ENCODE measurements around the gene LGI4.

The LGI4 gene

DNA sequence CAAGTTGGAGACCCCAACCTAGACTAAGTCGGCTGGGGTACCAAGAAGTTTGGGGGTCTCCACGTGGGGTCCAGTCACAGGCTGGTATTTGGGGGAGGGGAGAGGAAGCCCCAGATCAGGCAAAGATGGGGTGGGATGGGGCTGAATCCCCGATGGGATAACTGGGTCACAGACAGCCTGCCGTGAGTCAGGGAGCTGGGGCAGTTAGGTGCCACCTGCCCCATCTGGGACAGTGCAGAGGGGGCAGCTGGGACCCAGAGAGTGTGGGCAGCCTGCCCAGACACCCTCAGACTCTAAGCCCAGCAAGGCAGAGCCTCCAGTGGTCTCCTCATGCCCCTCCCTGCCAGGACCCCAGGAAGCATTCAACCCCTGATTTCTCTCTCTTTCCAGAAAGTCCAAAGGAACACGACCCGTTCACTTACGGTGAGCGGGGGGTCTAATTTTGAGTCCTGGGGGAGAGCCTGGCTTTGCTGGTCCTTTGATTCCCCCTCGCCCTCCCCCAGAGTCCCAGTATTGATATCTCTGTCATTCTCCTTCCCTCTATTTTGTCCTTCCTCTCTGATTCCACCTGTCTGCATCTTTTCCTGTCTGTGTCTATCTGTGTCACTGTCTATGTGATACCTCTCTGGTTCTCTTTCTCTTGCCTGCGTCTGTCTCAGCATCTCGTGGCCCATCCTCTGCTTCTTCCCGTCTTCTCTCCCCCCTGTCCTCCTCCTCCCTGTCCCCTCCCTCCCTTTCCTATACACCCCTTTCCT is 5.5 kb upstream of the LGI4 start:
- Histone ChIP-seq H3F3A (ENCODE audit: control insufficient read depth, insufficient read depth) (peaks cover 7% of the 10 kb centered on the region; the same call in 1 of the 2 replicates), H3K4me1 (ENCODE audit: control insufficient read depth, low read length) (peaks cover 38% of the 10 kb centered on the region), H4K20me1 (ENCODE audit: control insufficient read depth, insufficient read depth, low read depth, low read length) (no peaks in the 10 kb centered on the region), H3K4me3 (ENCODE audit: low read length) (peak overlapping the region; percentile 49), H3K4me2 (ENCODE audit: low read length) (peak overlapping the region; percentile 70), H3K79me2 (ENCODE audit: control insufficient read depth, low read length) (no peaks in the 10 kb centered on the region), H3K27me3 (ENCODE audit: control insufficient read depth, low read length) (peaks cover 38% of the 10 kb centered on the region), H3K9me2 (replicated peaks; ENCODE audit: control insufficient read depth, low read length) (no peaks in the 10 kb centered on the region), H3K36me3 (ENCODE audit: control insufficient read depth, low read length) (no peaks in the 10 kb centered on the region), H3K27ac (ENCODE audit: low read depth, low read length) (no peak overlapping the region), H3K9me3 (ENCODE audit: control insufficient read depth, insufficient read depth, low read length) (no peaks in the 10 kb centered on the region)
- no peak for TF ChIP-seq EZH2phosphoT487 (IDR thresholded peaks at IDR 0.05; ENCODE audit: borderline replicate concordance, low read length)
- TF ChIP-seq, protein P1, sequence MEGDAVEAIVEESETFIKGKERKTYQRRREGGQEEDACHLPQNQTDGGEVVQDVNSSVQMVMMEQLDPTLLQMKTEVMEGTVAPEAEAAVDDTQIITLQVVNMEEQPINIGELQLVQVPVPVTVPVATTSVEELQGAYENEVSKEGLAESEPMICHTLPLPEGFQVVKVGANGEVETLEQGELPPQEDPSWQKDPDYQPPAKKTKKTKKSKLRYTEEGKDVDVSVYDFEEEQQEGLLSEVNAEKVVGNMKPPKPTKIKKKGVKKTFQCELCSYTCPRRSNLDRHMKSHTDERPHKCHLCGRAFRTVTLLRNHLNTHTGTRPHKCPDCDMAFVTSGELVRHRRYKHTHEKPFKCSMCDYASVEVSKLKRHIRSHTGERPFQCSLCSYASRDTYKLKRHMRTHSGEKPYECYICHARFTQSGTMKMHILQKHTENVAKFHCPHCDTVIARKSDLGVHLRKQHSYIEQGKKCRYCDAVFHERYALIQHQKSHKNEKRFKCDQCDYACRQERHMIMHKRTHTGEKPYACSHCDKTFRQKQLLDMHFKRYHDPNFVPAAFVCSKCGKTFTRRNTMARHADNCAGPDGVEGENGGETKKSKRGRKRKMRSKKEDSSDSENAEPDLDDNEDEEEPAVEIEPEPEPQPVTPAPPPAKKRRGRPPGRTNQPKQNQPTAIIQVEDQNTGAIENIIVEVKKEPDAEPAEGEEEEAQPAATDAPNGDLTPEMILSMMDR (IDR thresholded peaks at IDR 0.05; ENCODE audit: low read depth, low read length, poor library complexity, severe bottlenecking): no peak

DNA sequence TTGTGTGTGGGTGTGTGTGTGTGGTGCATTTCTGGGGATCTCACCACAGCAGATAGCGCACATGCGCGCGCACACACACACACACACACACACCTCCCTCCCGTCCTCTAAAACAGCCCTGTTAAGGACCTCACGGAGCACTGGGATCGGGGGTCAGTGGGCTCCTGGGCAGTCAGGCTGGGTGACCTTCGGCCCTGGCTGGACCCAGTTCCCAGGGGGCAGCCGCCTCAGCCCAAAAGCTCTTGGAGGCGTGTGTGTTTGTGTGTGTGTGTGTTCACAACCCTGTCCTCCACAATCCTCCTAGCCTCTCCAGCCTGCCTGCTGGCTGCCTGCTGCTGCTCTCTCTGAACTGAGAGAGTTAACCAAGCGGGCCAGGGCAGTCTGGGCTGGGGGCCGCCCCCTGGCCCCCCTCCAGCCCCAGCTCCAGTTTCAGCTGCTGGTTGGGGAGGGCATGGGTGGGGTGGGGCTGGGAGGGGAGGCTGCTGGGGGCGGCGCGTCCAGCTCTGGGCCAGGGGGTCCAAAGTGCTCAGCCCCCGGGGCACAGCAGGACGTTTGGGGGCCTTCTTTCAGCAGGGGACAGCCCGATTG is 3.5 kb upstream of the LGI4 start, which contains the start of gene FXYD1:
Gene FXYD1, plus strand, starts transcription at position 520 of the 588 bp plus-strand sequence. CDS start 1,256 bp downstream, outside the sequence.
- no peak for TF ChIP-seq EZH2phosphoT487 (IDR thresholded peaks at IDR 0.05; ENCODE audit: borderline replicate concordance, low read length)
- TF ChIP-seq, protein P1 (IDR thresholded peaks at IDR 0.05; ENCODE audit: low read depth, low read length, poor library complexity, severe bottlenecking): no peak
- Histone ChIP-seq H3K4me3 (ENCODE audit: low read length) (no peak within 1 kb of the TSS), H4K20me1 (ENCODE audit: control insufficient read depth, insufficient read depth, low read depth, low read length) (no peaks in the 10 kb centered on the region), H3K4me2 (ENCODE audit: low read length) (no peak within 1 kb of the TSS), H3K9me3 (ENCODE audit: control insufficient read depth, insufficient read depth, low read length) (no peaks in the 10 kb centered on the region), H3K27me3 (ENCODE audit: control insufficient read depth, low read length) (peaks cover 23% of the 10 kb centered on the region), H3K27ac (ENCODE audit: low read depth, low read length) (no peak within 1 kb of the TSS), H3F3A (ENCODE audit: control insufficient read depth, insufficient read depth) (peaks cover 5% of the 10 kb centered on the region; the same call in 1 of the 2 replicates), H3K36me3 (ENCODE audit: control insufficient read depth, low read length) (no peaks in the 10 kb centered on the region), H3K4me1 (ENCODE audit: control insufficient read depth, low read length) (peaks cover 31% of the 10 kb centered on the region), H3K79me2 (ENCODE audit: control insufficient read depth, low read length) (no peaks in the 10 kb centered on the region), H3K9me2 (replicated peaks; ENCODE audit: control insufficient read depth, low read length) (no peaks in the 10 kb centered on the region)

DNA sequence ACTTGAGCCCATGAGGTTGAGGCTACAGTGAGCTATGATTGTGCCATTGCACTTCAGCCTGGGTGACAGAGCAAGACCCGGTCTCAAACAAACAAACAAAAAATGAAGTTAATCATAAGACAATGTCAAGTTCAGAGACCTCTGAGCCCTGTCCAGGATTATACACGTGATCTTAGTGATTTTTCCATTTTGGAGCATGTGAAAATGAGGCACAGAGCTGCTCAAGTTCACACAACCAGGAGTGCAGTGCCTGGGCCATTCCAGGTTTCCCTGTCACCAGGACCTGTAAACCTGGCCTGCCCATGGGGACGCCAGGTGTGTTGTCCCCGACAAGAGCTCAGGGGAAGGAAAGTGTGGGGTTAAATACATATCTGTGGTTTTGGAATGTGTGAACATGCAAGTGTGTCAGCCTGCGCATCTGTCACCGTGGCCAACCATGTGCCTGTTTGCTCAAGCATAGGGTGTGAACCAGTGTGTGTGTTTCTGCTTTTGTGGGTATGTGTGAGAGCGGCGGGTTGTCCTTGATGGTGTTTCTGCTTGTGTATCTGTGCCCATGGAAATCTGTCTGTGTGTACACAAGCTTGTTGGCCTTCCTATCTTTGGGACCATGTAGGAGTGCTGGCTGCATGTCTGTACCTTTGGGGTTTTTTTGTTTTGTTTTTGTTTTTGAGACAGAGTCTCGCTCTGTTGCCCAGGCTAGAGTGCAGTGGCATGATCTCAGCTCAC is 2.3 kb upstream of the LGI4 start:
- Histone ChIP-seq H3K4me3 (ENCODE audit: low read length) (no peak overlapping the region), H3K79me2 (ENCODE audit: control insufficient read depth, low read length) (no peaks in the 10 kb centered on the region), H3K27ac (ENCODE audit: low read depth, low read length) (no peak overlapping the region), H3F3A (ENCODE audit: control insufficient read depth, insufficient read depth) (peaks cover 5% of the 10 kb centered on the region; the same call in 1 of the 2 replicates), H4K20me1 (ENCODE audit: control insufficient read depth, insufficient read depth, low read depth, low read length) (no peaks in the 10 kb centered on the region), H3K9me2 (replicated peaks; ENCODE audit: control insufficient read depth, low read length) (no peaks in the 10 kb centered on the region), H3K36me3 (ENCODE audit: control insufficient read depth, low read length) (no peaks in the 10 kb centered on the region), H3K4me1 (ENCODE audit: control insufficient read depth, low read length) (peaks cover 21% of the 10 kb centered on the region), H3K9me3 (ENCODE audit: control insufficient read depth, insufficient read depth, low read length) (no peaks in the 10 kb centered on the region), H3K27me3 (ENCODE audit: control insufficient read depth, low read length) (peaks cover 14% of the 10 kb centered on the region), H3K4me2 (ENCODE audit: low read length) (no peak overlapping the region)
- no peak for TF ChIP-seq EZH2phosphoT487 (IDR thresholded peaks at IDR 0.05; ENCODE audit: borderline replicate concordance, low read length)
- TF ChIP-seq, protein P1 (IDR thresholded peaks at IDR 0.05; ENCODE audit: low read depth, low read length, poor library complexity, severe bottlenecking): no peak

All from DOHH2 (cell line).